Transverse colon (tissue), 4 donors: ENCODE results near the gene MEGF9. TPM values are rescaled to one million over a fixed set of nuclear protein-coding genes. Genes with fewer than 3 reads are reported as not detected.

ENCODE experiments used
- DNase-seq: peaks from one replicate; pipeline ENCODE4 v3.0.0-alpha.2; 2019
- H3K27ac ChIP-seq, 4 donors: fragments of 200-600 bp; sonication (generic); 2 replicates each; pipeline ENCODE4 v1.5.1; 2016 to 2018; ENCODE audit warnings: inconsistent platforms in 4 of 4
- H3K27me3 ChIP-seq: fragments of 200-600 bp; sonication (generic); 2 replicates; pipeline ENCODE4 v1.5.1; 2017; ENCODE audit warnings: inconsistent platforms
- H3K36me3 ChIP-seq, 4 donors: fragments of 200-600 bp; sonication (generic); 2 replicates each; pipeline ENCODE4 v1.5.1; 2017 to 2019; ENCODE audit warnings: inconsistent platforms in 4 of 4
- H3K4me1 ChIP-seq, 4 donors: fragments of 200-600 bp; sonication (generic); 2 replicates each; pipeline ENCODE4 v1.5.1; 2017 to 2020; ENCODE audit warnings: inconsistent platforms in 4 of 4
- H3K4me3 ChIP-seq, 4 donors: fragments of 200-600 bp; sonication (generic); 1 replicate in 1 of 4; 2 replicates in 3 of 4; pipeline versions ENCODE4 v1.5.1 to v1.6.1; 2017 to 2019; ENCODE audit warnings: inconsistent platforms in 4 of 4
- H3K9me3 ChIP-seq, 2 donors: fragments of 200-600 bp; sonication (generic); 2 replicates each; pipeline ENCODE4 v1.5.1; 2017 to 2019; ENCODE audit warnings: inconsistent platforms in 2 of 2
- EP300 ChIP-seq: sonication (generic); formaldehyde crosslinking; IDR thresholded peaks from one replicate; pipeline ENCODE4 v1.6.1; 2017; ENCODE audit warnings: antibody characterized with exemption, low read depth
- POLR2A ChIP-seq: fragments of 450-650 bp; IDR thresholded peaks from one replicate; pipeline ENCODE4 v1.6.1; 2016; ENCODE audit warnings: antibody characterized with exemption, mild to moderate bottlenecking, moderate library complexity
- POLR2AphosphoS5 ChIP-seq, 3 donors: sonication (generic); formaldehyde crosslinking; IDR thresholded peaks; one replicate each; pipeline ENCODE4 v1.6.1; 2016; ENCODE audit warnings: antibody characterized with exemption in 3 of 3
- WGBS, 2 donors: methylation state at CpG; one replicate each; pipeline ENCODE4 v1.1.5; 2018; ENCODE audit warnings: low coverage in 1 of 2; 5-methylcytosine and 5-hydroxymethylcytosine counted together
- in situ Hi-C, 4 donors: fragments of 200-750 bp; cut with MboI; loops; one replicate each; pipeline versions ENCODE4 v1.15.0 to v1.15.1; 2017; ENCODE audit warnings: low sequenced_read_pairs in 3 of 4, low pct_ligation_motif_present in 1 of 4, low pct_unique_long_range_greater_than_20kb in 1 of 4
- intact Hi-C: fragments of 100-400 bp; cut with DNase I; formaldehyde crosslinking; loops from one replicate; pipeline ENCODE4 v1.15.1; 2023; ENCODE audit warnings: low total_unique reads
- total RNA-seq, 4 donors: library from RNA; depleted of rRNA; stranded (reverse); fragments of >200 nt; gene quantifications; one replicate each; pipeline ENCODE4 v1.1.0, GENCODE V29; 2016
- TF ChIP-seq, protein P1 (sequence below), 5 experiments: fragments of 200-600 bp in 3 of 5; fragments of 450-650 bp in 2 of 5; sonication (generic) in 3 of 5; IDR thresholded peaks; 1 replicate in 2 of 5; 2 replicates in 3 of 5; pipeline ENCODE4 v1.5.1; 2016 to 2017; ENCODE audit warnings: antibody characterized with exemption in 5 of 5, inconsistent platforms in 3 of 5, mild to moderate bottlenecking in 2 of 5, moderate library complexity in 1 of 5

Gene MEGF9
- total RNA-seq, 4 donors from 2014 or later: 6.7 to 17.9 (median 12.7) TPM

DNA sequence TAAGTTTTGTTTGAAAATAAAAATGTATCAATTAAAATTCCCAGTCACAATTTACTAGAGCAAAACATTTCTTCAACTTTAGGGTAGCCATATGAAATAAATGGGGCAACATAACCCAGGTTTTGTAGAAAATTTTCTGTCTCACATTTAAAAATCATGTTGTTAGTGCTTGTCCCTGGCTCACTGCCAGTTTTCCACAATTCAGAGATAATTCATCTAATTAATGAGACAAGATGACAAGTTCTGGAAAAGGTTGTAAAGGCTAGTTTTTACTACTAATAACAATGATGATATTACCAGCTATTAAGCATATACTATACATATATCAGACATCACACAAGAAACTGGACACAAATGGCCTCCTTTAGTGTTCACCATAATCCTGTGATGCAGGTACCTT is 45.9 kb downstream of the MEGF9 start:
- intact Hi-C loops: no loop called here
- H3K4me3 ChIP-seq: no peak overlapping the region
- DNase-seq: no peak
- H3K9me3 ChIP-seq: no peaks in the 10 kb centered on the region
- no peaks in the 10 kb centered on the region for H3K27me3 ChIP-seq
- peaks cover 0 to 13% (median 2%) of the 10 kb centered on the region in 4 donors for H3K4me1 ChIP-seq
- no peak overlapping the region for H3K27ac ChIP-seq
- no peaks in the 10 kb centered on the region for H3K36me3 ChIP-seq
- TF ChIP-seq, protein P1, sequence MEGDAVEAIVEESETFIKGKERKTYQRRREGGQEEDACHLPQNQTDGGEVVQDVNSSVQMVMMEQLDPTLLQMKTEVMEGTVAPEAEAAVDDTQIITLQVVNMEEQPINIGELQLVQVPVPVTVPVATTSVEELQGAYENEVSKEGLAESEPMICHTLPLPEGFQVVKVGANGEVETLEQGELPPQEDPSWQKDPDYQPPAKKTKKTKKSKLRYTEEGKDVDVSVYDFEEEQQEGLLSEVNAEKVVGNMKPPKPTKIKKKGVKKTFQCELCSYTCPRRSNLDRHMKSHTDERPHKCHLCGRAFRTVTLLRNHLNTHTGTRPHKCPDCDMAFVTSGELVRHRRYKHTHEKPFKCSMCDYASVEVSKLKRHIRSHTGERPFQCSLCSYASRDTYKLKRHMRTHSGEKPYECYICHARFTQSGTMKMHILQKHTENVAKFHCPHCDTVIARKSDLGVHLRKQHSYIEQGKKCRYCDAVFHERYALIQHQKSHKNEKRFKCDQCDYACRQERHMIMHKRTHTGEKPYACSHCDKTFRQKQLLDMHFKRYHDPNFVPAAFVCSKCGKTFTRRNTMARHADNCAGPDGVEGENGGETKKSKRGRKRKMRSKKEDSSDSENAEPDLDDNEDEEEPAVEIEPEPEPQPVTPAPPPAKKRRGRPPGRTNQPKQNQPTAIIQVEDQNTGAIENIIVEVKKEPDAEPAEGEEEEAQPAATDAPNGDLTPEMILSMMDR (IDR thresholded peaks at IDR 0.05): no peak
- TF ChIP-seq EP300 (no peak), POLR2AphosphoS5 (IDR thresholded peaks at IDR 0.05) (no peak), POLR2A (no peak)
- in situ Hi-C loops: no loop called here

DNA sequence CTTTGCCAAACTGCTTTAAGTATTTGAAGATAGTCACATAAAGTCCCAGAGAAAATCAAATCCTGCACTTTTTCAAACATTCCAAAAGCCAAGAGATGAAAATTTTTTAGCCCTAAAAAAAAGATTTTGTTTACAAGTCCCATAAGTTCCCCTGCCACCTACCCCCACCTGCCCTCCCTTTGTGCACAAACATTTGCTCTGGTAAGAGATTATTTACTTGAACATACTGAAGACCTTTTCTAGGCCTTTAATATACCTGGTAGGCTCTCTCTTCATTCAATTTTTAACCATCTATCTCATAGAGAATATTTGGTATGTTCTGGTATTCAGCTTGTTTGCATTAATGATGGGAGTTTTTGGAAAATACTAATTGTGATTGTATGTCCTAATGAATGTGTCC is 50.3 kb downstream of the MEGF9 start:
- in situ Hi-C loops: no loop called here
- Histone ChIP-seq H3K4me3 (no peak overlapping the region), H3K9me3 (no peaks in the 10 kb centered on the region), H3K27me3 (no peaks in the 10 kb centered on the region), H3K27ac (no peak overlapping the region), H3K4me1 (peaks cover 0 to 15% (median 2%) of the 10 kb centered on the region in 4 donors), H3K36me3 (no peaks in the 10 kb centered on the region)
- TF ChIP-seq POLR2AphosphoS5 (IDR thresholded peaks at IDR 0.05): no peak
- intact Hi-C loops: loop anchor here (2.0 kb wide), 1 partner anchor 29 kb away; no protein-coding TSS in a partner anchor
- no peak for DNase-seq

DNA sequence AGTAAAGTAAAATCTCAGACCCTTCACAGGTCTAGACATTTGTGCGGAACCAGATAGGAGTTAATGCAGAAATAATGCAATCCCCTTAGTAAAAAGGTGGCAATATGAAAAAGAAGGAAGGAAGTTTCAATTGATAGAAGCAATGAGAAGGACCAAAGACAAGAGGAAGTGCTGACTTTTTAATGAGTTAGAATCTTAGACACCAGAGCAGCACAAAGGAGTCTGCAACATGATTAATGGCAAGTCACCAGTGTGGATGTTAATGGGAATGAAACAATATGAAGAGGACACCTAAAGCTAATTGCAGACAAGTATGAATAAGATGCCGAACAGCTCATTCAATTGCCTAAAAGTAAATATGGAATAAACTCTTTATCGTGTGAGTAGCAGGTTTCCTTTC is 50.9 kb downstream of the MEGF9 start:
- 57 to 70% methylated on average over 3 of the region's 3 CpGs for WGBS, 2 donors
- in situ Hi-C loops (no loop called here), intact Hi-C loops (no loop called here)
- Histone ChIP-seq H3K9me3 (no peaks in the 10 kb centered on the region), H3K27ac (no peak overlapping the region), H3K27me3 (no peaks in the 10 kb centered on the region), H3K36me3 (peaks cover 0 to under 1% (median 0%) of the 10 kb centered on the region in 4 donors), H3K4me1 (peaks cover 0 to 11% (median 2%) of the 10 kb centered on the region in 4 donors), H3K4me3 (no peak overlapping the region)
- TF ChIP-seq POLR2A (no peak), POLR2AphosphoS5 (IDR thresholded peaks at IDR 0.05) (no peak), EP300 (no peak)
- TF ChIP-seq, protein P1 (IDR thresholded peaks at IDR 0.05): no peak
- DNase-seq: no peak

DNA sequence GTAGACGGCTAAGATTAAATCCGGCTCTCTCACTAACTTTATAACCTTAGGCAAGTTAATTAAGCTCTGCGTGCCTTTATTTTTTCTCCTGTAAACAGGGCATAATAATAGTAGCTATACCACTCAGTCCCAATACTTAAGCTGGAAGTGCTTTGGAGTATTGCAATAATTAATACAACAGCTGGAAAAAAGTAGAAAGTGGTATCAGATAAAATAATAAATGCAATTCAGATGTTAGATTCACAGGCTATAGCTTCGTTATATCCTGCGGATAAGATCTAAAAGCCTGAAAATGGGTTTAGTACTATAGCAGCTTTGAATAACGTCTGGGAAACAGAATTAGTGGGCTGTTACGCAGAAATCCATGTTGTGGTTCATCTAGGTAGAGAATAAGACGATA is 51.8 kb downstream of the MEGF9 start:
- Histone ChIP-seq H3K4me1 (peaks cover 0 to 9% (median 2%) of the 10 kb centered on the region in 4 donors), H3K4me3 (no peak overlapping the region), H3K9me3 (no peaks in the 10 kb centered on the region), H3K27ac (no peak overlapping the region), H3K36me3 (peaks cover 0 to 4% (median 0%) of the 10 kb centered on the region in 4 donors), H3K27me3 (no peaks in the 10 kb centered on the region)
- 96 to 99% methylated on average over 8 of the region's 8 CpGs for WGBS, 2 donors
- DNase-seq: no peak
- TF ChIP-seq POLR2A (no peak), EP300 (no peak), POLR2AphosphoS5 (IDR thresholded peaks at IDR 0.05) (no peak)
- TF ChIP-seq, protein P1 (IDR thresholded peaks at IDR 0.05): no peak
- in situ Hi-C loops: no loop called here
- intact Hi-C loops: no loop called here

DNA sequence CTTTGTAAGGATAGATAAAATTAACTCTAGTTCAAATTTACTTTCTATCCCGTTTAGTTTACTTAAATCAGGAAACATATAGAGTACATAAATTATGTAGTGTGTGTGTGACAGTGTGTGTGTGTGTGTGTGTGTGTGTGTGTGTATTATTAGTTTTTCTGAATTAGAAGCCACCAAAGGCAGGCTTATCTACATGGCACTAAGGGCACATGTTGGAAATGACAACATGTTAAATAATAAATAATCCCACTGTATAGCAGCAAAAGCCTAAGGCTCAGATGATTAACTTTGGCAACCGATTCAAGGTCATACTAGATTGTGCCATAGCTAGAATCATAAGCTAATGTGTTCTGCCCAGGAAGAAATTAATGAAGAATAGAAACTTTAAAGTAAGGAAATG is 54.6 kb downstream of the MEGF9 start:
- Histone ChIP-seq H3K27me3 (no peaks in the 10 kb centered on the region), H3K9me3 (no peaks in the 10 kb centered on the region), H3K27ac (no peak overlapping the region), H3K4me3 (no peak overlapping the region), H3K36me3 (peaks cover 0 to 4% (median 0%) of the 10 kb centered on the region in 4 donors), H3K4me1 (peaks cover 0 to 9% (median 2%) of the 10 kb centered on the region in 4 donors)
- in situ Hi-C loops: no loop called here
- 67 to 81% methylated on average over 1 to 2 of the region's 2 CpGs for WGBS, 2 donors
- DNase-seq: no peak
- no peak for TF ChIP-seq POLR2A
- TF ChIP-seq, protein P1 (IDR thresholded peaks at IDR 0.05): no peak
- TF ChIP-seq POLR2AphosphoS5 (IDR thresholded peaks at IDR 0.05): no peak
- TF ChIP-seq EP300: no peak
- intact Hi-C loops: no loop called here
